IMR-90 (cell line): Measurements from ENCODE around the gene OSTN.

Source experiments
- BHLHE40 ChIP-seq: fragments of 150-350 bp; IDR thresholded peaks from 2 replicates; pipeline ENCODE4 v1.6.1; 2016; ENCODE audit warnings: mild to moderate bottlenecking, low read depth, low read length
- CEBPB ChIP-seq: IDR thresholded peaks from 2 replicates; pipeline ENCODE4 v1.6.1; 2012; ENCODE audit warnings: low read depth, low read length, improper control_type of control experiment
- CHD1 ChIP-seq: IDR thresholded peaks from 2 replicates; pipeline ENCODE4 v1.6.1; 2012; ENCODE audit warnings: low read depth, low read length, improper control_type of control experiment
- CTCF ChIP-seq: conservative IDR thresholded peaks from 2 replicates; pipeline ENCODE4 v1.5.1; 2012; ENCODE audit warnings: mild to moderate bottlenecking, low read depth, low read length, improper control_type of control experiment
- ELK1 ChIP-seq: fragments of 150-350 bp; IDR thresholded peaks from 2 replicates; pipeline ENCODE4 v1.6.1; 2016; ENCODE audit warnings: low read depth, mild to moderate bottlenecking, low read length, moderate library complexity, borderline replicate concordance
- FOS ChIP-seq: fragments of 150-350 bp; IDR thresholded peaks from 2 replicates; pipeline ENCODE4 v1.6.1; 2016; ENCODE audit warnings: low read depth, low read length
- MAZ ChIP-seq: IDR thresholded peaks from 2 replicates; pipeline ENCODE4 v1.6.1; 2012; ENCODE audit warnings: low read depth, mild to moderate bottlenecking, low read length, improper control_type of control experiment, moderate library complexity, borderline replicate concordance
- POLR2A ChIP-seq: IDR thresholded peaks from 2 replicates; pipeline ENCODE4 v1.6.1; 2012; ENCODE audit warnings: mild to moderate bottlenecking, low read depth, low read length
- RAD21 ChIP-seq: IDR thresholded peaks from 2 replicates; pipeline ENCODE4 v1.6.1; 2012; ENCODE audit warnings: low read length, improper control_type of control experiment
- SMC3 ChIP-seq: fragments of 150-350 bp; IDR thresholded peaks from 2 replicates; pipeline ENCODE4 v1.6.1; 2016; ENCODE audit warnings: low read depth, mild to moderate bottlenecking, antibody characterized with exemption, low read length, moderate library complexity
- USF2 ChIP-seq: fragments of 150-350 bp; IDR thresholded peaks from 2 replicates; pipeline ENCODE4 v1.6.1; 2017; ENCODE audit warnings: mild to moderate bottlenecking, antibody characterized with exemption, low read length, low read depth

GRCh38 chr3:191192941-191193340 is 6.1 kb upstream of the OSTN start:
- TF ChIP-seq CTCF: no peak
- TF ChIP-seq RAD21: no peak
- TF ChIP-seq ELK1: no peak
- no peak for TF ChIP-seq POLR2A
- no peak for TF ChIP-seq BHLHE40
- no peak for TF ChIP-seq CEBPB
- TF ChIP-seq MAZ: no peak
- no peak for TF ChIP-seq FOS
- TF ChIP-seq CHD1: no peak
- TF ChIP-seq USF2: no peak
- no peak for TF ChIP-seq SMC3
